Measurements from ENCODE around the gene ZC3H7A.
A peak's percentile ranks its signal among the peaks of the same experiment; 100 is the strongest.

The ZC3H7A gene

DNA sequence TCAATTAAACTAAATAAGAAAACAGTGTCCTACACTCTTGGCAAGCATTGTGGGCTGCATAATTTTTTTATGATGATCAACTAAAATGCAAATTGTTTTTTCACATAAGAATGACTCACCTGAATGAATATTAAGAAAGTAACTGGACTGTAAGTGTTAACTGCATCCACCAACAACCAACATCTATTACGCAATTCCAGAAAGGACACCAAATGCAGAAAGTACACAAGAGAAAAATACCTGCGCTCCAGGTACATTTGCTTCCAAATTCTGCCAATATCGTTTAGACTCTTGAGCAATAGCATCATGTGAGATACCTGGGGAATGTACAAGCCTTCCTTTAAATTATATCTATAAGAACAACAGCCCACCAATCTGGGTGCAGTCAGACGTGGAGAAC lies 34.6 kb downstream of the ZC3H7A start:
- DNase-seq: no peak

DNA sequence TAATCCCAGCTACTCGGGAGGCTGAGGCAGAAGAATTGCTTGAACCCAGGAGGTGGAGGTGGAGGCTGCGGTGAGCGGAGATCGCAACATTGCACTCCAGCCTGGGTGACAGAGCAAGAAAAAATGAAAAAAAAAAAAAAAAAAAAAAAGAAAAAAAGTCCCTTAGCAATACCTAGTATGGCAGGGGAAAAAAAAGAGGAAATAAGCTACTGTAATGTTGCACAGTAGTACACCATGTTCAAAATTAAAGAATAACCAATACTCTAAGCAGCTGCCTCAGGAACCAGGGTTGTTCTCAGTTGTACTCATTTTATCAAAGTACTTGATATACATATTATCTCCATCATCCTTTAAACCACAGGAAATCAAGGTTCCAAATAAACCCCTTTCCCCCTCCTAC lies 37.1 kb downstream of the ZC3H7A start:
- DNase-seq: no peak

DNA sequence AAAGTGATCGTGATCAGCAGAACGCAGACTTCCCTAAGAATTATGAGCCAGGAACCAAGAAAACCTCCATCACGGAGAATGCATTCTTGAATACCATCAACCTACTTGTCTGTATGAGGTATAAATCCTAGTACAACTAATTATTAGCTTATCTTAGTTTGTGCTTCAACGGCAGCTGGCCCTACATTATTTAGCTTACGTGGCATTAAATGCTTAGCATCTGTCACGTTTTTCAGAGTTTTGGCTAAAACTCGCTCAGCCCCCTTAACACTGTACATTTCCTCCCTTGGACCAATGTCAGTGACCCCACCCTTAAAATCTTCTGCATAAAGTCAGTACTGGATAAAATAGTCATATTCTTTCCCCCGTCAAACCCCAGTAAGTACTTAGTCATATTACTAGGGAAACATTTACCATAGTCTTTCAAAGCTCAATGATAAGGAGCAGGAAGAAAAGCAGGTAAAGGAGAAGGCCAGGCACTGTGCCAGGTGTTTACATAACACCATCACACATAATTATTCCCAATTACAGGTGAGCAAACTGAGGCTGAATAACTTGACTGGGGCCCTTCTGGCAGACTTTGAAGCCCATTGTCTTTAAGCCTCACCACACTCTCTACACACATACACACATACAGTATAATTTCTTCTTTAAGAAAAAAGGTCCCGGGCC lies 37.8 kb downstream of the ZC3H7A start:
- DNase-seq: peak; percentile 32

DNA sequence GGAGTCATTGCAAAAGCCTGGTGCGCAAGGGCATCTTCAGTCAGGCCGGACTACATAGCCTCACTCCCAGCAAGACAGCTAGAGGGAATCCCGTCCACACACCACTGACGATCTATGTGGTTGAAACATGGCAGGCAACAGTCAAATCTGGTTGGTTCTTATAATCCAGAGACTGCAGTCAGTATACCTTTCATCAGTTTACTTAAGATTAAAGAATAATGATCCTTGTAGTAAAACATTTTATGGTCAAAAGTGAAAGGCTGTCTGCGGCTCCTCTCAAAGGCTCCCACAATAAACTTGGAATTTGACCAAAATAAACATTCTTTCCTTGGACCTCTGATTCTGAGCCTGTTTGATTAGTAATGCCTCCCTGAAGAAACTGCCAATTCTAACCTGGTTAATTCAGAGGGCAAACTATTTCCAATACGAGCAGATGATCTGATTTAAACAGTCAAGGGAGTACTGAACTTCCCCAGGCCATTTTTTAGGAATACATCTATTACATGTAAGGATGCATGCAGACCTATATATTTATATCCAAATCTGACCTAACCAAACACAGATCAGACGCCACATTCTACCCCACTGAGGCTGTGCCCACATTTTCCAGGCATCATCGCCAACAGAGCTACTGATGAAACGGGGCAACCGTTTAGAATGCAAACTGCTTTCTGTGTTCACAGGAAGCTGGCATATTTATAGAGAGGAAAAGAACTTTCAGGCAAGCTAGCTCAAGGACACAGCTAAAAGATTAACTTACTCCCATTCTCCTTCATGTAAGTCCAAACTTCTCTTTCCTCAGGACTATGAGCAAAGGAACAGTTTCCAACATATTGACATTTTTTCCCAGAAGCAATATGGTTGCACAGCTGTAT lies 39.1 kb downstream of the ZC3H7A start:
- no peak for DNase-seq

DNA sequence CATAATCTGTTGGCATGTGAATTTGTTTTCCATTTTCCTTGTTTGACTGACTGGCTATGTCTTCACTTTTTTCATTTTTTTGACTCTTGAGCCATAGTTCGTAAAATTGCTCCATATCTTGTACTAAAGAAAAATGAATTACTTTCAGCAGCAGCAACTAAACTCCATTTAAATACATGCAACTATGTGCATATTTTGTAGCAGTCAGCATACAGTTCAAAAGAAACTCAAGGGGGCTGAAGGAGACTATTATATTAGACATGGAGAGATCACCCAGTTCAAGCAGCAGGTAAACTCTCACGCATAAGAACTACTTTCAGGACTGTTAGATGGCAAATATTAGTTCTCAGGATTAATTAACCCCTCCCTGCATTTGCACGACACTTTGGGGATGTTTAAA lies 40.8 kb downstream of the ZC3H7A start:
- DNase-seq: no peak

DNA sequence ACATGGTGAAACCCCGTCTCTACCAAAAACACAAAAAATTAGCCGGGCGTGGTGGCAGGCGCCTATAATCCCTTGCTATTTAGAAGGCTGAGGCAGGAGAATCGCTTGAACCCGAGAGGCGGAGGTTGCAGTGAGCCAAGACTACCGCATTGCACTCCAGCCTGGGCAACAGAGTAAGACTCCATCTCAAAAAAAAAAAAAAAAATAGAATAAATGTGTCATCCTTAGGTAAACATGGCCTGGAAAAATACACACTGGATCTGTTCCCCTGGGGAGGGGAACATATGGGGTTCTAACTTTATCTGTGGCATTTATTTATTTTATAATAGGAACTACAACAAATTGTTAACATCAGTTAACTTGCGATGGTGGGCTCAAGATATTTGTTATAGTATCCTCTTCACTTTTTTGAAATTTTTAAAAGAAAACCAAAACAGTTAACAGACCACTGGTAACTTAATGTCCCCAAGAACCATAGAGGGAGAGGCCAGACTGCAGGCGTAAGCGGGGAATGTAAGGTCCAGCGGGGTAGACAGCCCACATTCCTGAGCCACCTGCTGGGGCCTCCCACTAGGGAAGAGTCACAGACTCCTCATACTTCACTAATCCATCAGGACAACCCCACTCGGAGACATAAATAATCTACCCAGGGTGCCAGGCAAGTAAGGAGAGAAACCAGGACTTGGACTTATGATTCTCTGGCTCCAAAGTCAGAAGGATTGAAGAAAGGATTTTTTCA lies 41.9 kb downstream of the ZC3H7A start:
- DNase-seq: no peak

DNA sequence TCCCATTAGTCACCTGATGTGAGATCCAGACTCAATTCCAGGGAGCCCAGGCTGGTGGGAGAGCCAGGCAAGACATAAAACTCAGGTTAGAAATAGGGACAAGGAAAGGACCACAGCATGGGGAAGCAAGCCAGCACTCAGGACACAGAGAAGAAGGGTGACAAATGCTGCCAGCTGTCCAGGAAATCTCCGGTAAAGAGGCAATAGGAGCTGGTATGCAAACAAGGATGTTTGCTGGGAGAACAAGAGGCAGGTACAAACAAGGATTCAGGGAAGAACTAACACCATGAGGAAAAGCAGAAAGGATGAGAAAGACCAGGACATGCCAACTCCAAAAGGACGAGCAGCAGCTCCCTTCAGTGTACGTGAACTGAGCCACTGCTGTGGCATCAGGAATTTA lies 44.2 kb downstream of the ZC3H7A start:
- no peak for DNase-seq

DNA sequence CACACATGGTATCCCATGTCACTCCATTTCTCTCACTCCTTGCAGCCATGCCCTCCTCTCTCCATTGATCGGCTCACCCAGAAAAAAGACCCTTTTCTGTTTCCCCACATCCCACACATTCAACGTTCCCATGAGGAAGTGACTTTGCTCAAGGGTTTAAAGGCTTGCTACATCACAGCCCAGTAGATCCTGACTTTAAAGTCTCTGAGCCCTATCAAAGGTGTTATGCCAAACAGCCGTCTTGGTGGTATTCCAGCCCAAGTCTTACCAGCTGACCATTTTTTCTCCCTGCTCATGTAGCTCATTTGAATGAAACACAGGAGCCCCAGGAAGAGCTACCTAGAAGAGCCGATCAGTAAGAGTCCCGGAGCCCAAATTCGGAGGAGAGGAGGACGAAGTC lies 47.0 kb downstream of the ZC3H7A start:
- no peak for DNase-seq

DNA sequence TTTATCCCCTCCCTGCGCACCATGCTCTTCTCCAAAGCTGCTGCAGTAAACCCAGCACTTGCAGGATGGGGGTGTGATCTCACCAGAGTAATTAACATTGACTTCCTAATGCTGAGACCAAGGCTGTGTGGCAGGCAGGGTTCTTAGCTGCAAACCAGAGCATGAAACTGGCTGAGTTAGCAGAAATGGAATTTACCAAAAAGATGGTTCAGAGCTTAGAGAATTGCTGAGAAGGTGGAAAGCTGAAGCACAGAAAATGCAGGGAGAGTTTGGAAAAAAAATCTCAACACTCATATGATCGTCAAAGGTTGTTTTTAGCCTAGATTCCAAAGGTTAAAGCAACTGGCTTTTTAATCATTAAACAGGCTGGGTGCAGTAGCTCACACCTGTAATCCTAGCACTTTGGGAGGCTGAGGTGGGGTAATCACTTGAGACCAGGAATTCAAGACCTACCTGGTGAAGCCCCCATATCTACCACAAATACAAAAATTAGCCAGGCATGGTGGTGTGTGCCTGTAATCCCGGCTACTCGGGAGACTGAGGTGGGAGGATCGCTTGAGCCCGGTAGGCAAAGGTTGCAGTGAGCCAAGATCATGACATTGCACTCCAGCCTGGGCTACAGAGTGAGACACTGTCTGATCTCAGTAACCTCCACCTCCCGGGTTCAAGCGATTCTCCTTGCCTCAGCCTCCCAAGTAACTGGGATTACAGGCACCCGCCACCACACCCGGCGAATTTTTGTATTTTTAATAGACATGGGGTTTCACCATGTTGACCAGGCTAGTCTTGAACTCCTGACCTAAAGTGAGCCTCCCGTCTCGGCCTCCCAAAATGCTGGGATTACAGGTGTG lies 48.4 kb downstream of the ZC3H7A start:
- no peak for DNase-seq

DNA sequence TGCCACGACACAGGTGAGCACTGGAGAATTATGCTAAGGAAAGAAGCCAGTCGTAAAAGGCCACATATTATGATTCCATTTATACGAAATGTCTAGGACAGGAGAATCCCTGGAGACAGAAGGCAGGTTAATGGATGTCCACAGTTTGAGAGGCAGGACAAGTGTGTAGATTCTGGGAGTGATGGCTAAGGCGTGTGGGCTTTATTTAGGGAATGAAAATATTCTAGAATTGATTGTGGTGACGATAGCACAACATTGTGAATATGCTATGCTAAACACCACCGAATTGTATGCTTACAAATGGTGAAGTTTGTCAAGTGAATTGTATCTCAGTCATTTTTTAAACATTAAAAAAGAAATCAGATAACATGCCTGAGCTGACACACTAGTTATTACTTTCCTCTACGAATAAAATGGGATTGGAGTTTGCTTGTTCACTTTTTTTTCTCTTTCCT lies 49.1 kb downstream of the ZC3H7A start:
- no peak for DNase-seq

DNA sequence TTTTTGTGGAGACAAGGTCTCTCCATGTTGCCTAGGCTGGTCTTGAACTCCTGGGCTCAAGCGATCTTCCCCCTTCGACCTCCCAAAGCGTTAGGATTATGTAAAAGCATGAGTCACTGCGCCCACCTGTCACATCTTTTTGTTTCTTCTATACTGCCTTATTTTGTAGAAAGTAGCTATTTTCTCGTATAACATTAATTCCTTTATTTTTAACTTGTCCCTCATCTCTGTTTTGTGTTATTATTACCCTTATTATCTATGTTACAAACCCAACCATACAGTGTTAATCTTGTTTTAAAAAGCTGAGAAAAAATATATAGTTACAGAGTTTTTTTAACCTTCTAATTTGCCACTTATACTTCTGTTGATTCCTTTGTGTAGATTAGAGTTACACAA lies 53.0 kb downstream of the ZC3H7A start:
- no peak for DNase-seq

DNA sequence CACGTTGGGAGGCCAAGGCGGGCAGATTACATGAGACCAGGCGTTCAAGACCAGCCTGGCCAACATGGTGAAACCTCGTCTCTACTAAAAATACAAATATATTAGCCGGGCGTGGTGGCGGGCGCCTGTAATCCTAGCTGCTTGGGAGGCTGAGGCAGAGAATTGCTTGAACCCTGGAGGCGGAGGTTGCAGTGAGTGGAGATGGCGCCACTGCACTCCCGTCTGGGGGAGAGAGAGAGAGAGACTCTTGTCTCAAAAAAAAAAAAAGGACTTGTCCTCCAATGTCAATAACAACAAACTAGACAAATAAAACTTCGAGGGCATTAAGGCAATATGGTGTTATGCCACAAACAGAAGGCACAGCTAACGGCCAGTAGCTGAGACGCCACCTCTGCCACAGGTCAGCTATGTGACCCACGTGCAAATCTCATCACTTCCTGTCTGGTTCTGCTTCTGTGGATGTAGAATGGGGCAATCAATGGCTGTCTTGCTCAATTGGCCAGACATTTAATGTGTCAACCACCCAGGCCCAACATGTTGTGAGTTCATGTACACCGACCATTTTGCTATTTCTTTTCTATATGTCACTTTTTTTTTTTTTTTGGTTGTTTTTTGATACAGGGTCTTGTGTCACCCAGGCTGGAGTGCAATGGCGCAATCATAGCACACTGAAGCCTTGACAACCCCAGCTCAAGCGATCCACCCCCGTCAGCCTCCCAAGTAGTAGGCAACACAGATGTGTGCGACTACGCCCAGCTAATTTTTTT lies 53.6 kb downstream of the ZC3H7A start:
- peak; percentile 13 for DNase-seq

DNA sequence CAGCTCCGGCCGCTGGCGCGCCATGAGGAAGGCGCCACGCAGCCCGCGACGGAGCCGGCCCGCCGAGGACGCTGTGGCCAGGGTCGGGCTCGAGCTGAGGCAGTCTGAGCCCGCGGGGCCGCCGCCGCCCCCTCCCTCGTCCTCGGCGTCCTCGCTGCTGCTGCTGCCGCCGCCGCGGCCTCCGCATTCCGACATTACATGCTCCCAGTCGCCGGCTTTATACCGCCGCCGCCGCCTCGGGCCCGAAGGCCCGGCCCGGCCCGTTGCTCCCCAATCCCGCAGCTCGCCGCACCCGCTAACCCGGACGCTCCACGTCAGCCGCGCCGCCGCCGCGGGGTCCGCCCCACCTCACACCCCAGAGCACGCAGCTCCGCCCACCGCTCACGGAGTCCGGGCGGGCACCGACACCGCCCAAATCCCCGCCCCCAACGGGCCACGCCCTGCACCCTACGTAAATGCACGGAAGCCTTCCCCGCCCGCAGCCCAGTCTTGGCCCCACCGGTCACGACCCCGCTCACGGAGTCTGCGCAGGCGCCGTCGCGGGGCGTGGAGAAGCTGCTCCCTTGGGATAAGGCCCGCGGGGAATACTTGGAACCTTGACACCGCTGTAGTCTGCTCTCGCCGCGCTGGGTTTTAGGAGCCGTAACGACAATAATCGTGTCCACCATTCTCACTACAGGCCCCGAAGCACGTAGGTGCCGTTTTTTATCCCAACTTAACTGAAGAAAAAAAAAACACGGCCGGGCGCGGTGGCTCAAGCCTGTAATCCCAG lies 54.3 kb downstream of the ZC3H7A start, which contains the start of gene TXNDC11:
TSS of gene TXNDC11 (minus strand) at position 322 of the 772 bp plus-strand sequence. CDS start at position 195, 127 bp downstream.
- DNase-seq: peak; percentile 97

DNA sequence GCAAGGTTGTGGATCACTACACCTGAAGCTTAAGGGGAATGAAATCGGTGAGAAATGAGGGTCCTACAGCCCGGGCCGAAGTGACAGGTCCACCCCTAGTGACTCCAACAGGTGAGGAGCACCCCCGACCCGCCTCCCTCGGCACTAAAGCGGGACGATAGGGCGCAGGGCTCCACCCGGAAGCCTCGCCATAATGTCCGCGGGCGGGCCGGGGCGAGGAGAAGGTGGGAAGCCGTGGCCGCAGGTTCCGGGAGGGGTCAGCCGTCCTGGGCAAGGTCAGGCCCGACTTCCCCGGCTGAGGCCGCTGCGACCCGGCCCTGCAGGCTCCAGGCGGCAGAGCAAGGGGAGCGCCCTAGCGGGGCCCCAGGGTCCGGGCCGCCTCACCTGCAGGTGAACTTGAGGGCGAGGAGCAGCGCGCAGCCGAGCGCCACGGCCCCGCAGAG lies 54.9 kb downstream of the ZC3H7A start:
- no peak for DNase-seq

DNA sequence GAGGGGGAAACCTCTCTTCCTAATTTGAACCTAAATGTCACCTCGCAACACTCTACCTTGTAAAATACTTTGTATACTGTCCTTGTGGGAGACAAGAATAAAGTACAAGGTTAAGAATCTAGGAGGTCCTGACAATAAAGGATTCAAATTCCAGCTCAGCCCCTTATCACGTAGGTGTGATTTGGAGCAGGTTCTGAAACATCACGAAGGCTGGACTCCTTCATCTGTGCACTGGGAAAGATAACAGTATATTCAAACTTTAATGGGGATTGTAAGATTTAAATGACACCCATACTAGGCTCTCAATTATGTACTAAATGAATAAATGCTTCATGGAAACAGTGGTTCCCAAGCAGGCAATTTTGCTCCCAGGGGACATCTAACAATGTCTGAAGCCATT lies 56.5 kb downstream of the ZC3H7A start:
- no peak for DNase-seq

DNA sequence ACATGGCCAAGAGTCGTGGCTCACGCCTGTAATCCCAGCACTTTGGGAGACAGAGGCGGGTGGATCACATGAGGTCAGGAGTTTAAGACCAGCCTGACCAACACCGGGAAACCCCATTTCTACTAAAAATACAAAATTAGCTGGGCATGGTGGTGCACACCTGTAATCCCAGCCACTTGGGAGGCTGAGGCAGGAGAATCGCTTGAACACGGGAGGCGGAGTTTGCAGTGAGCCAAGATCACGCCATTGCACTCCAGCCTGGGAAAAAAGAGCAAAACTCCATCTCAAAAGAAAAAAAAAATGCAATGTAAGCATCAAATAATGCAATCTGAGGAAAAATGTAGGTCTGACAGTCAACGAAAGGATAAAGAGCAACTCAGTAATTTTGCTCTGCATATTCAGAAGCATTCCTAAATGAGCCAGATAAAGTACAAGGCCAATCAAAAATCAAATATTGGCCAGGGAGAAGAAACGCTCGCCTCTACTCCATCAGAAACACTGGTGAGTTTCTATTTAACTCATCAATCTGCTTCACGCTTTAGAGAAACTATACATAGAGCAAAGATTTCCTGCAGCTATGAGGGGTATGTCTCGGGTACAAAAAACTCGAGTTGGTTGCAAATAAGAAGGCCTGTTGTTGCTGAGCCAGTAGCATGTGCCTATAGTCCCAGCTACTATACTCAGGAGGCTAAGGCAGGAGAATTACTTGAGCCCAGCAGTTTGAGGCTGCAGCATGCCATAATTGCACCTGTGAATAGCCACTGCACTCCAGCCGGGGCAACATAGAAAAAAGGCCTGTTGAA lies 58.1 kb downstream of the ZC3H7A start:
- no peak for DNase-seq

DNA sequence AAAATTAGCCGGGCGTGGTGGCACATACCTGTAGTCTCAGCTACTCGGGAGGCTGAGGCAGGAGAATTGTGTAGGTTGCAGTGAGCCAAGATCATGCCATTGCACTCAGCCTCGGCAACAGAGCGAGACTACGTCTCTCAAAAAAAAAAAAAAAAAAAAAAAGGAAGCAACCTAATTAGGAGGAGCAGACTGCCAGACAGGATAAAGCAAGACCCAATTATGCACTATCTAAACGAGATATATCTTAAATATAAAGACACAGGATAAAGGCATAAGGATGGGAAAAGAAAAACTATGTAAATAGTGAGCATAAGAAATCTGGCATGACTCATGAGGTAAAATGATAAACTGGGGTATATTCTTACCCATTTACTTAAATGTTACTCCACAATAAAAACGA lies 59.3 kb downstream of the ZC3H7A start:
- no peak for DNase-seq

DNA sequence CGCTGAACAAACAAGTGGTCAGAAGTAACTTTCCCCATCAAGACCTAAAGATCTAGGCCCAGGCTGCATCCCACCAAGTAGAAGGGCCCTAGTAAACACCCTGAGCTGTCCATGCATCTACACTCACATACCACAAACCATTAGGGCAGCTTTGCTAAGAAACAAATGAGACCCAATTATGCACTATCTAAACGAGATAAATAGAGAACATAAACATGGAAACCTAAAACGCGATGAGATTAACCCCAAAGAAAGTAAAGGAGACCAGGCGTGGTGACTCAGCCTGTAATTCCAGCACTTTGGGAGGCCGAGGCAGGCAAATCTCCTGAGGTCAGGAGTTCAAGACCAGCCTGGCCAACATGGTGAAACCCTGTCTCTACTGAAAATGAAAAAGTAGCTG lies 60.2 kb downstream of the ZC3H7A start:
- no peak for DNase-seq

DNA sequence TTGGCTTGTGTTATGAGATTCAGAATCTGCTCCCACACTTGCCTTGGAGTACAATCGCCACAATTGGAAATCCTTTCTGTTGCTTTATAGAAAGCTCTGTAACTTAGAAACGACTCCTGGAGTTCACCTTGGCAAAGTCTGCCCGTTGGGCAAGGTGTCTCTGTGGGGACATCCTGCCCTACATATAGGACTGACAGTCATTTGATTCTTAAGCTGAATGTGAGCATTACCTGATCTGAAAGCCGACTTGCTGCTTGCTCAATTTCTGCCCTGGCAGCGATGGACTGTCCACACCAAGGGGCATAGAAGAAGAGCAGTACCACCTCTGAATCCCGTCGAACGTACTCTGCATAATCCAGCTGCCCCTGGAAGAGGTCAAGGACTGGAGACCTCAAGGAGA lies 61.3 kb downstream of the ZC3H7A start:
- DNase-seq: no peak

DNA sequence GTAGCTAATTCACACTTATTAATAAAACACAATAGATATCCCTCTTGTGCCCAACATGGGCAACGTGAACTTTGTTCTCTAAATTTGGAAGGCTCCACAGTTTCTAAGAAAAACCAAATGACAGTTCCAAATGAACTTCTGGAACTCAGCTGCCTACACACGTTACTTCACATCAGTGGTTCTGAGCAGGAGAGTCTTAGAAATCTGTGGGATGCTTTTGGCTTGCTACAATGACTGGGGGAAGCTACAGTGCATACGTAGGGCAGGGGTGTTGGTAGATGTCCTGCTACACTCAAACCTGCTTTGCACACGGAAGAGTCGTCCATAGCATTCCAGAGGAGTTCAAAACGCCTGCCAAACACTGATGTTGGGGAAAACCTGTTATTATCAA lies 62.4 kb downstream of the ZC3H7A start:
- DNase-seq: no peak
